Kidney epithelial cell (primary cell): ENCODE measurements around the gene CTPS1. TPM values are rescaled to one million over a fixed set of nuclear protein-coding genes. Genes with fewer than 3 reads are reported as not detected.

ENCODE experiments used
- DNase-seq: peaks from one replicate; pipeline ENCODE4 v3.0.0-alpha.2; 2010; ENCODE audit warnings: low read depth
- H3K27me3 ChIP-seq: 2 replicates; pipeline ENCODE4 v1.6.0; 2011; ENCODE audit warnings: low read length; ENCODE audit not compliant: control insufficient read depth, insufficient read depth
- H3K36me3 ChIP-seq: 2 replicates; pipeline ENCODE4 v1.5.1; 2011; ENCODE audit warnings: low read length; ENCODE audit not compliant: control insufficient read depth, insufficient read depth
- H3K4me3 ChIP-seq: 2 replicates; pipeline ENCODE4 v1.5.1; 2011; ENCODE audit warnings: low read depth, mild to moderate bottlenecking, control low read depth, low read length
- CTCF ChIP-seq: IDR thresholded peaks from 2 replicates; pipeline ENCODE4 v1.5.1; 2011; ENCODE audit warnings: mild to moderate bottlenecking, moderate library complexity, low read length, control low read depth, inconsistent platforms; ENCODE audit not compliant: insufficient read depth, poor library complexity, severe bottlenecking
- total RNA-seq: library from RNA; depleted of rRNA; stranded (reverse); fragments of >200 nt; gene quantifications from 2 replicates; pipeline ENCODE4 v1.2.3, GENCODE V29; 2015

Gene CTPS1
- total RNA-seq, 1 donor from 2014 or later = 59.8 TPM

- H3K4me3 ChIP-seq = no peak overlapping the region
- H3K36me3 ChIP-seq = no peaks in the 10 kb centered on the region
- no peaks in the 10 kb centered on the region for H3K27me3 ChIP-seq
- no peak for TF ChIP-seq CTCF
- no peak for DNase-seq
Observed at GRCh38 chr1:41051022-41051421, 71.5 kb downstream of the CTPS1 start.

GRCh38 chr1:41053316-41053715 lies 73.8 kb downstream of the CTPS1 start:
- Histone ChIP-seq H3K27me3 (no peaks in the 10 kb centered on the region), H3K4me3 (no peak overlapping the region), H3K36me3 (no peaks in the 10 kb centered on the region)
- TF ChIP-seq CTCF = no peak
- no peak for DNase-seq

GRCh38 chr1:41056907-41057306 lies 77.4 kb downstream of the CTPS1 start:
- no peak for TF ChIP-seq CTCF
- no peak overlapping the region for H3K4me3 ChIP-seq
- H3K27me3 ChIP-seq = no peaks in the 10 kb centered on the region
- H3K36me3 ChIP-seq = no peaks in the 10 kb centered on the region
- no peak for DNase-seq

Other genes with a start within 250 kb of the CTPS1 start
- 2.8 and 3.4 TPM in 2 replicates for gene KCNQ4, start 195.9 kb upstream of the CTPS1 start, total RNA-seq
- gene CITED4, start 117.3 kb upstream of the CTPS1 start, total RNA-seq = 31.0 and 48.6 TPM in 2 replicates
- 0.41 TPM in 1 of 2 replicates, not detected in the other for gene SLFNL1, start 42.0 kb downstream of the CTPS1 start, total RNA-seq